OCI-LY7 (cell line): ENCODE data around the gene NDUFA8. TPM values are rescaled to one million over a fixed set of nuclear protein-coding genes. Genes with fewer than 3 reads are reported as not detected.

Source experiments
- BruUV-seq: library from RNA; stranded (reverse); fragments of 400-500 nt; replicated peaks from 2 replicates; lab custom pipeline; 2021; lab: Mats Ljungman, UMichigan
- CTCF ChIA-PET: fragments of 300-600 bp; sonication (Branson Sonifier 250); formaldehyde crosslinking; loops from one replicate; lab custom pipeline; 2022; ENCODE audit warnings: antibody characterized with exemption; ENCODE audit not compliant: unreplicated experiment; lab: Charles Lee
- POLR2A ChIA-PET: fragments of 300-600 bp; sonication (Branson Sonifier 250); formaldehyde crosslinking; loops from one replicate; lab custom pipeline; 2022; ENCODE audit warnings: antibody characterized with exemption; lab: Charles Lee
- DNase-seq: peaks from one replicate; pipeline ENCODE4 v3.0.0-alpha.2; 2015; ENCODE audit warnings: low spot score
- H2AFZ ChIP-seq: fragments of 200-600 bp; sonication (generic), shearing (Covaris generic); 2 replicates; pipeline ENCODE4 v1.6.1; 2014; ENCODE audit warnings: mild to moderate bottlenecking, antibody characterized with exemption, low read length, moderate library complexity
- H3K27ac ChIP-seq: fragments of 200-600 bp; sonication (generic); 2 replicates; pipeline ENCODE4 v1.5.1; 2014; ENCODE audit warnings: mixed run types, low read depth, mild to moderate bottlenecking, moderate library complexity, low read length, inconsistent platforms; ENCODE audit not compliant: poor library complexity, severe bottlenecking
- H3K36me3 ChIP-seq: fragments of 200-600 bp; sonication (generic); 2 replicates; pipeline ENCODE4 v1.6.1; 2014; ENCODE audit warnings: mild to moderate bottlenecking, antibody characterized with exemption, low read length, moderate library complexity, mixed read lengths; ENCODE audit not compliant: insufficient read depth
- H3K4me1 ChIP-seq: fragments of 200-600 bp; sonication (generic); 2 replicates; pipeline ENCODE4 v1.5.1; 2014; ENCODE audit warnings: mild to moderate bottlenecking, low read length; ENCODE audit not compliant: insufficient read depth, poor library complexity, severe bottlenecking
- H3K4me2 ChIP-seq: fragments of 200-600 bp; sonication (generic); 2 replicates; pipeline ENCODE4 v1.6.1; 2014; ENCODE audit warnings: mild to moderate bottlenecking, low read length
- H3K4me3 ChIP-seq: fragments of 200-600 bp; sonication (generic); 2 replicates; pipeline ENCODE4 v1.5.1; 2014; ENCODE audit warnings: mild to moderate bottlenecking, low read depth, low read length; ENCODE audit not compliant: poor library complexity, severe bottlenecking
- H3K79me2 ChIP-seq: fragments of 200-600 bp; sonication (generic); 2 replicates; pipeline ENCODE4 v1.6.1; 2016; ENCODE audit warnings: low read depth, mild to moderate bottlenecking, low read length, moderate library complexity, mixed read lengths; ENCODE audit not compliant: insufficient read depth
- H3K9me2 ChIP-seq: fragments of 200-600 bp; sonication (generic); 2 replicates; pipeline ENCODE4 v1.6.1; 2016; ENCODE audit warnings: mild to moderate bottlenecking, low read length, mixed read lengths; ENCODE audit not compliant: insufficient read depth
- H3K9me3 ChIP-seq: fragments of 200-600 bp; sonication (generic); 2 replicates; pipeline ENCODE4 v1.6.1; 2014; ENCODE audit warnings: mild to moderate bottlenecking, mixed run types, low read length, mixed read lengths
- H4K20me1 ChIP-seq: fragments of 200-600 bp; sonication (generic); 2 replicates; pipeline ENCODE4 v1.6.1; 2014; ENCODE audit warnings: mild to moderate bottlenecking, antibody characterized with exemption, low read length, moderate library complexity, mixed read lengths; ENCODE audit not compliant: insufficient read depth
- EZH2phosphoT487 ChIP-seq: fragments of 200-600 bp; sonication (generic); IDR thresholded peaks from 2 replicates; pipeline ENCODE4 v1.6.1; 2018; ENCODE audit warnings: low read depth, borderline replicate concordance, mild to moderate bottlenecking, mixed run types, antibody characterized with exemption, low read length, moderate library complexity, mixed read lengths
- intact Hi-C: fragments of 100-400 bp; cut with micrococcal nuclease; formaldehyde crosslinking; loops from one replicate; pipeline ENCODE4 v1.10.0; 2022; ENCODE audit not compliant: unreplicated experiment
- total RNA-seq, 2 experiments: library from RNA; depleted of rRNA in 1 of 2; stranded (reverse); fragments of >200 nt in 1 of 2; shearing (Covaris generic) in 1 of 2; gene quantifications; 2 replicates each; pipeline ENCODE4 v1.2.3, GENCODE V29; 2014 to 2022
- TF ChIP-seq, protein P1 (sequence below): fragments of 200-600 bp; sonication (generic); conservative IDR thresholded peaks from 2 replicates; pipeline ENCODE4 v1.5.1; 2014; ENCODE audit warnings: mild to moderate bottlenecking, antibody characterized with exemption, low read length, moderate library complexity, mixed read lengths

NDUFA8 gene
- total RNA-seq, 2 experiments from 2014 or later = 24.2 to 51.0 TPM

DNA sequence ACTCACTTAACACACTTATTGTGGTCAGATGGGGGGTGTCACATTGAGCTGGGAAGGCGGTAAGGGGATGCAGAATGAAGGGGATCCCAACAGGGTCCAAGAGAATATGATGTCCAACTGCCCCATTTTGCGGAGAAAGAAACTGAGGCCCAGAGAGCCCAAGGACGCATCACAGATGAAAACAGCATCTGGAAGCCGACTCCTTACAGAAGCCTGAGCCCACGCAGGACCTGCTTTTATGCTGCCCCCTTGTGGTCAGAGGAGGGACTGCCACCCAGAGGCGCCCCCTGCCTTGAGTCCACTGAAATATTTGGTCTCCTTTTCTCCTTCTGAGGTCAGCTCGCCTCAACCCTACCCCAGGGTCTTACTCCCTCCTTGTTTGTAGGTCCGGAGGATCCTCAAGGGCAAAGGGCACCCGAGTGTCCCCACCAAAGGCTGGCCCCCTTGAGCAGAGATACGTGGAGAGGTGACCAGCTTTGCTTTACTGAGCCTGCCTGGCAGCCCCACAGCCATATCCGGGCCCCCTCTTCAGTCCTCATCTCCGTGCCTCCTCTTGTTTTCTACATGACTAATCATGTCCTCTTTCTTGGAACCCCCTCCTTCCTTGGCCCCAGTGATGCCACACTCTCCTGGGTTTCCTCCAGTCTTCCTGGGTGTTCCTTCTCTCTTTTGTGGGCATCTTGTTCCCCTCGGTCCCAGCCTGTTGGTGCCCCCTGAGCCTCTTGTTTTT is 36.5 kb downstream of the NDUFA8 start:
- no TSS peak for BruUV-seq

DNA sequence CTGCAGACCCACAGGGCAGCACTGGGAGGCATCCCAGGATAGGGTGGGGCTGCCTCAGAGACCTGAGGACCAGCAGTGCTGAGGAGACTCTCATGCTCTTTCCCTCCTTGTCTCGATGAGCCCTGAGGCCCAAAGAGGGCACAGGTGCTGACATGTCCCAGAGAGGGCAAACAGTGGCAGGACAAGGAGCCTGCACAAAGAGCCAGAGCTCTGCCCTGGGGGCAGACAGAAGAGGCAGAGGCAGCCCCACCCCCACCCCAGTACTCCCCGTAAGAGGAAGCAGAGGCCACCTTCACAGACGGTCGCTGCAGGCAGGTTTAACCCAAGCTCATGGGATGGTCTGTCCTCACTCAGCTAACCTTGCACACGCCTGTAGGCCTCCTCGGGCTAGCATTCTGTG is 37.1 kb downstream of the NDUFA8 start:
- no peak overlapping the region for H2AFZ ChIP-seq
- no TSS peak for BruUV-seq
- intact Hi-C loops = loop anchor here (5.0 kb wide), 1 partner anchor 330 kb away; no protein-coding TSS in a partner anchor
- H4K20me1 ChIP-seq = no peaks in the 10 kb centered on the region
- TF ChIP-seq, protein P1, sequence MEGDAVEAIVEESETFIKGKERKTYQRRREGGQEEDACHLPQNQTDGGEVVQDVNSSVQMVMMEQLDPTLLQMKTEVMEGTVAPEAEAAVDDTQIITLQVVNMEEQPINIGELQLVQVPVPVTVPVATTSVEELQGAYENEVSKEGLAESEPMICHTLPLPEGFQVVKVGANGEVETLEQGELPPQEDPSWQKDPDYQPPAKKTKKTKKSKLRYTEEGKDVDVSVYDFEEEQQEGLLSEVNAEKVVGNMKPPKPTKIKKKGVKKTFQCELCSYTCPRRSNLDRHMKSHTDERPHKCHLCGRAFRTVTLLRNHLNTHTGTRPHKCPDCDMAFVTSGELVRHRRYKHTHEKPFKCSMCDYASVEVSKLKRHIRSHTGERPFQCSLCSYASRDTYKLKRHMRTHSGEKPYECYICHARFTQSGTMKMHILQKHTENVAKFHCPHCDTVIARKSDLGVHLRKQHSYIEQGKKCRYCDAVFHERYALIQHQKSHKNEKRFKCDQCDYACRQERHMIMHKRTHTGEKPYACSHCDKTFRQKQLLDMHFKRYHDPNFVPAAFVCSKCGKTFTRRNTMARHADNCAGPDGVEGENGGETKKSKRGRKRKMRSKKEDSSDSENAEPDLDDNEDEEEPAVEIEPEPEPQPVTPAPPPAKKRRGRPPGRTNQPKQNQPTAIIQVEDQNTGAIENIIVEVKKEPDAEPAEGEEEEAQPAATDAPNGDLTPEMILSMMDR = no peak
- H3K4me1 ChIP-seq = peaks cover 5% of the 10 kb centered on the region
- no peaks in the 10 kb centered on the region for H3K9me2 ChIP-seq
- H3K79me2 ChIP-seq = no peaks in the 10 kb centered on the region
- H3K36me3 ChIP-seq = no peaks in the 10 kb centered on the region
- H3K4me2 ChIP-seq = no peak overlapping the region
- no peaks in the 10 kb centered on the region for H3K9me3 ChIP-seq
- DNase-seq = no peak
- ChIA-PET POLR2A (interaction anchor here (0.8 kb wide), 1 partner anchor 34 kb away, joined by 4 read pairs; no protein-coding TSS in a partner anchor), CTCF (interaction anchor here (0.6 to 2.1 kb wide), 3 partner anchors 9 to 226 kb away, joined by 3 to 9 read pairs (median 7); no protein-coding TSS in a partner anchor)
- H3K27ac ChIP-seq = no peak overlapping the region
- no peak overlapping the region for H3K4me3 ChIP-seq

More for the DNA sequence above, 36.5 kb downstream of the NDUFA8 start:
- TF ChIP-seq, protein P1 = peak; percentile 99
- no peak for TF ChIP-seq EZH2phosphoT487
- ChIA-PET POLR2A (interaction anchor here (0.8 kb wide), 1 partner anchor 35 kb away, joined by 4 read pairs; no protein-coding TSS in a partner anchor), CTCF (interaction anchor here (0.6 to 2.1 kb wide), 3 partner anchors 8 to 225 kb away, joined by 3 to 9 read pairs (median 7); no protein-coding TSS in a partner anchor)
- Histone ChIP-seq H3K27ac (no peak overlapping the region), H4K20me1 (no peaks in the 10 kb centered on the region), H3K4me3 (no peak overlapping the region), H3K79me2 (no peaks in the 10 kb centered on the region), H3K9me2 (no peaks in the 10 kb centered on the region), H3K4me1 (peaks cover 5% of the 10 kb centered on the region), H3K9me3 (no peaks in the 10 kb centered on the region), H3K4me2 (no peak overlapping the region), H2AFZ (no peak overlapping the region), H3K36me3 (no peaks in the 10 kb centered on the region)
- intact Hi-C loops = loop anchor here (1.0 to 5.0 kb wide), 2 partner anchors 24 to 329 kb away; no protein-coding TSS in a partner anchor
- peak; percentile 73 for DNase-seq

DNA sequence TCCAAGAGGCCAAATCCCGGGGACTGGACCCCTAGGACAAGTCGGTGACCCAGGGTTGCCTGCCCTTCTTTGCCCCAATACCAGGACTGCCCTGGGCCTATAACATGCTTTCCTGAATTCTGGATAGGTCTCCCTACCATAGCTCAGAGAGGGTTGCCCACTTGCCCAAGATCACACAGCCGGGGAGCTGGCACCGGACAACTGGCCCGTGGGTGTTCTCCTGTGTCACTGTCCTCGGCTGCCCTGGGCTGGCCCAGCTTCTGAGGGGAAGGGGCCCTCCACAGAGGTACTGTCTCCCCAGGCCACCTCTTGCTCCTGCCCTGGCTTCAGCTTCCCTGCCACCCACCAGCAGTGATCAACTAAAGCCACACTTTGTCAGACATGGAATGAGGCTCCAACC is 37.6 kb downstream of the NDUFA8 start:
- H3K36me3 ChIP-seq = no peaks in the 10 kb centered on the region

More for the DNA sequence above, 37.6 kb downstream of the NDUFA8 start:
- Histone ChIP-seq H3K9me2 (no peaks in the 10 kb centered on the region), H3K4me3 (no peak overlapping the region), H3K4me1 (peaks cover 5% of the 10 kb centered on the region), H4K20me1 (no peaks in the 10 kb centered on the region), H3K27ac (no peak overlapping the region), H3K9me3 (no peaks in the 10 kb centered on the region), H3K79me2 (no peaks in the 10 kb centered on the region), H3K4me2 (no peak overlapping the region), H2AFZ (no peak overlapping the region)
- DNase-seq = no peak
- no peak for TF ChIP-seq EZH2phosphoT487
- TF ChIP-seq, protein P1 = no peak
- intact Hi-C loops = loop anchor here (5.0 kb wide), 1 partner anchor 330 kb away; no protein-coding TSS in a partner anchor
- ChIA-PET POLR2A (no interaction called here), CTCF (interaction anchor here (1.4 to 2.1 kb wide), 2 partner anchors 23 to 226 kb away, joined by 3 to 7 read pairs; no protein-coding TSS in a partner anchor)
- no TSS peak for BruUV-seq
